Tibial nerve (tissue), 4 donors: Measurements from ENCODE around the gene SLC22A5. TPM values are rescaled to one million over a fixed set of nuclear protein-coding genes. Genes with fewer than 3 reads are reported as not detected.

Experiments
- DNase-seq, 2 donors: peaks; one replicate each; pipeline ENCODE4 v3.0.0-alpha.2; 2019; ENCODE audit warnings: low spot score in 2 of 2
- H3K27ac ChIP-seq, 4 donors: fragments of 200-600 bp; sonication (generic) in 3 of 4; one replicate each; pipeline ENCODE4 v1.5.1; 2017 to 2019; ENCODE audit warnings: mild to moderate bottlenecking in 1 of 4
- H3K27me3 ChIP-seq, 2 donors: fragments of 200-600 bp; sonication (generic) in 1 of 2; one replicate each; pipeline versions ENCODE4 v1.5.1 to v1.6.0; 2017 to 2019
- H3K36me3 ChIP-seq, 3 donors: fragments of 200-600 bp; sonication (generic); one replicate each; pipeline ENCODE4 v1.5.1; 2018 to 2019
- H3K4me1 ChIP-seq, 4 donors: fragments of 200-600 bp; sonication (generic) in 3 of 4; one replicate each; pipeline ENCODE4 v1.5.1; 2017 to 2019
- H3K4me3 ChIP-seq, 4 donors: fragments of 200-600 bp; sonication (generic) in 3 of 4; one replicate each; pipeline ENCODE4 v1.5.1; 2017 to 2019; ENCODE audit warnings: mild to moderate bottlenecking in 1 of 4, moderate library complexity in 1 of 4
- H3K9me3 ChIP-seq, 4 donors: fragments of 200-600 bp; sonication (generic) in 3 of 4; one replicate each; pipeline ENCODE4 v1.5.1; 2017 to 2019
- CTCF ChIP-seq, 5 experiments: fragments of 200-600 bp in 3 of 5; fragments of 450-650 bp in 2 of 5; sonication (generic) in 3 of 5; IDR thresholded peaks; one replicate each; pipeline ENCODE4 v1.5.1; 2016 to 2019; ENCODE audit warnings: antibody characterized with exemption in 5 of 5, mild to moderate bottlenecking in 3 of 5, moderate library complexity in 2 of 5
- EP300 ChIP-seq, 2 donors: sonication (generic); formaldehyde crosslinking; IDR thresholded peaks; one replicate each; pipeline ENCODE4 v1.6.1; 2017; ENCODE audit warnings: antibody characterized with exemption in 2 of 2, mild to moderate bottlenecking in 1 of 2
- POLR2A ChIP-seq, 2 donors: fragments of 450-650 bp; IDR thresholded peaks; one replicate each; pipeline ENCODE4 v1.6.1; 2017; ENCODE audit warnings: antibody characterized with exemption in 2 of 2, mild to moderate bottlenecking in 2 of 2, moderate library complexity in 2 of 2
- WGBS, 2 donors: methylation state at CpG; one replicate each; pipeline ENCODE4 v1.1.5; 2018; 5-methylcytosine and 5-hydroxymethylcytosine counted together
- total RNA-seq, 4 donors: library from RNA; depleted of rRNA; stranded (reverse); fragments of >200 nt; gene quantifications; one replicate each; pipeline ENCODE4 v1.1.0, GENCODE V29; 2016

The SLC22A5 gene
- total RNA-seq, 4 donors from 2014 or later, result 11.3 to 19.0 (median 16.3) TPM

GRCh38 chr5:132405646-132406045, 36.1 kb downstream of the SLC22A5 start:
- Histone ChIP-seq H3K4me3 (no peak overlapping the region), H3K27ac (no peak overlapping the region), H3K4me1 (peaks cover 0 to 23% (median 18%) of the 10 kb centered on the region in 4 donors), H3K27me3 (no peaks in the 10 kb centered on the region), H3K9me3 (no peaks in the 10 kb centered on the region), H3K36me3 (no peaks in the 10 kb centered on the region)
- TF ChIP-seq CTCF (IDR thresholded peaks at IDR 0.05), result no peak
- no peak for TF ChIP-seq POLR2A (IDR thresholded peaks at IDR 0.05)
- no peak for TF ChIP-seq EP300 (IDR thresholded peaks at IDR 0.05)
- WGBS, 2 donors, result 62 to 74% methylated on average over 1 of the region's 1 CpG
- no peak for DNase-seq

GRCh38 chr5:132406144-132406783, 36.8 kb downstream of the SLC22A5 start:
- Histone ChIP-seq H3K9me3 (no peaks in the 10 kb centered on the region), H3K4me3 (no peak overlapping the region), H3K27ac (peak overlapping the region in 1 of 4 donors; percentile 1), H3K4me1 (peaks cover 0 to 23% (median 18%) of the 10 kb centered on the region in 4 donors), H3K36me3 (no peaks in the 10 kb centered on the region), H3K27me3 (no peaks in the 10 kb centered on the region)
- TF ChIP-seq EP300 (IDR thresholded peaks at IDR 0.05), result no peak
- no peak for TF ChIP-seq CTCF (IDR thresholded peaks at IDR 0.05)
- no peak for TF ChIP-seq POLR2A (IDR thresholded peaks at IDR 0.05)
- WGBS, 2 donors, result 84 to 90% methylated on average over 4 of the region's 4 CpGs
- no peak for DNase-seq

- WGBS, 2 donors, result 81% methylated on average over 3 of the region's 3 CpGs
- no peaks in the 10 kb centered on the region for H3K36me3 ChIP-seq
- peak overlapping the region in 2 of 4 donors; percentile 99 to 100 for H3K27ac ChIP-seq
- no peak for DNase-seq
- TF ChIP-seq POLR2A (IDR thresholded peaks at IDR 0.05) (no peak), EP300 (IDR thresholded peaks at IDR 0.05) (no peak)
- H3K27me3 ChIP-seq, result no peaks in the 10 kb centered on the region
- no peak overlapping the region for H3K4me3 ChIP-seq
- peaks cover 0 to 40% (median 28%) of the 10 kb centered on the region in 4 donors for H3K4me1 ChIP-seq
- no peaks in the 10 kb centered on the region for H3K9me3 ChIP-seq
These were observed 38.5 kb downstream of the SLC22A5 start for GRCh38 chr5:132407970-132408369.

- Histone ChIP-seq H3K36me3 (no peaks in the 10 kb centered on the region), H3K27me3 (no peaks in the 10 kb centered on the region), H3K4me1 (peaks cover 0 to 45% (median 28%) of the 10 kb centered on the region in 4 donors), H3K4me3 (no peak overlapping the region), H3K27ac (peak overlapping the region in 3 of 4 donors; percentile 99 to 100 (median 99)), H3K9me3 (no peaks in the 10 kb centered on the region)
- no peak for DNase-seq
- no peak for TF ChIP-seq POLR2A (IDR thresholded peaks at IDR 0.05)
- no peak for TF ChIP-seq EP300 (IDR thresholded peaks at IDR 0.05)
- no peak for TF ChIP-seq CTCF (IDR thresholded peaks at IDR 0.05)
- 79 to 86% methylated on average over 6 of the region's 6 CpGs for WGBS, 2 donors
These were observed 38.9 kb downstream of the SLC22A5 start for GRCh38 chr5:132408456-132408855.

GRCh38 chr5:132408965-132409364, 39.5 kb downstream of the SLC22A5 start:
- Histone ChIP-seq H3K27ac (peak overlapping the region in 3 of 4 donors; percentile 99 to 100 (median 99)), H3K9me3 (no peaks in the 10 kb centered on the region), H3K4me1 (peaks cover 0 to 50% (median 28%) of the 10 kb centered on the region in 4 donors), H3K4me3 (no peak overlapping the region), H3K36me3 (no peaks in the 10 kb centered on the region), H3K27me3 (no peaks in the 10 kb centered on the region)
- no peak for DNase-seq
- 60 to 68% methylated on average over 2 of the region's 2 CpGs for WGBS, 2 donors
- TF ChIP-seq CTCF (IDR thresholded peaks at IDR 0.05), result no peak
- no peak for TF ChIP-seq POLR2A (IDR thresholded peaks at IDR 0.05)
- no peak for TF ChIP-seq EP300 (IDR thresholded peaks at IDR 0.05)
